Trophoblast cell (in vitro differentiated cells and primary cell): ENCODE data around the gene LYPD8.

Source experiments
- DNase-seq, 2 donors: peaks; one replicate each; pipeline ENCODE4 v3.0.0-alpha.2; 2016
- H2AFZ ChIP-seq: 2 replicates; pipeline ENCODE4 v1.6.1; 2013; ENCODE audit warnings: low read length, moderate library complexity, mild to moderate bottlenecking; ENCODE audit not compliant: insufficient read depth, poor library complexity
- H2AK5ac ChIP-seq: 2 replicates; pipeline ENCODE4 v1.6.1; 2013; ENCODE audit warnings: mild to moderate bottlenecking, low read length
- H2BK120ac ChIP-seq: 2 replicates; pipeline ENCODE4 v1.6.1; 2013; ENCODE audit warnings: low read length, mild to moderate bottlenecking, moderate library complexity; ENCODE audit not compliant: insufficient read depth, poor library complexity
- H2BK12ac ChIP-seq: 2 replicates; pipeline ENCODE4 v1.6.1; 2013; ENCODE audit warnings: mild to moderate bottlenecking, low read length, moderate library complexity
- H2BK5ac ChIP-seq: 2 replicates; pipeline ENCODE4 v1.6.1; 2013; ENCODE audit warnings: low read length, low read depth, moderate library complexity, mild to moderate bottlenecking; ENCODE audit not compliant: poor library complexity
- H3K14ac ChIP-seq: 2 replicates; pipeline ENCODE4 v1.6.1; 2013; ENCODE audit warnings: mild to moderate bottlenecking, low read length
- H3K18ac ChIP-seq: 2 replicates; pipeline ENCODE4 v1.6.1; 2013; ENCODE audit warnings: mild to moderate bottlenecking, low read length
- H3K23ac ChIP-seq: 2 replicates; pipeline ENCODE4 v1.6.1; 2013; ENCODE audit warnings: low read length
- H3K27ac ChIP-seq: 2 replicates; pipeline ENCODE4 v1.5.1; 2013; ENCODE audit warnings: low read depth, mild to moderate bottlenecking, inconsistent platforms, low read length, moderate library complexity
- H3K27me3 ChIP-seq: 2 replicates; pipeline ENCODE4 v1.6.1; 2013; ENCODE audit warnings: inconsistent platforms, mild to moderate bottlenecking, low read length, moderate library complexity; ENCODE audit not compliant: insufficient read depth
- H3K36me3 ChIP-seq, 2 experiments: 1 replicate in 1 of 2; 2 replicates in 1 of 2; pipeline ENCODE4 v1.6.1; 2013; ENCODE audit warnings: low read length in 2 of 2, mild to moderate bottlenecking in 2 of 2, moderate library complexity in 1 of 2; ENCODE audit not compliant: insufficient read depth in 2 of 2, control insufficient read depth in 1 of 2
- H3K4ac ChIP-seq: 2 replicates; pipeline ENCODE4 v1.6.1; 2013; ENCODE audit warnings: low read depth, mild to moderate bottlenecking, low read length, moderate library complexity
- H3K4me1 ChIP-seq, 2 experiments: 1 replicate in 1 of 2; 2 replicates in 1 of 2; pipeline ENCODE4 v1.6.1; 2013; ENCODE audit warnings: low read length in 2 of 2, mild to moderate bottlenecking in 2 of 2, moderate library complexity in 1 of 2; ENCODE audit not compliant: insufficient read depth in 2 of 2, control insufficient read depth in 1 of 2
- H3K4me2 ChIP-seq: 2 replicates; pipeline ENCODE4 v1.6.1; 2013; ENCODE audit warnings: inconsistent platforms, mild to moderate bottlenecking, low read length, moderate library complexity
- H3K4me3 ChIP-seq: 2 replicates; pipeline ENCODE4 v1.5.1; 2013; ENCODE audit warnings: mild to moderate bottlenecking, low read depth, low read length, inconsistent platforms
- H3K79me1 ChIP-seq: one replicate; pipeline ENCODE4 v1.6.1; 2013; ENCODE audit warnings: low read length
- H3K79me2 ChIP-seq: 2 replicates; pipeline ENCODE4 v1.6.1; 2013; ENCODE audit warnings: low read length, mild to moderate bottlenecking; ENCODE audit not compliant: control insufficient read depth, insufficient read depth, poor library complexity
- H3K9ac ChIP-seq: 2 replicates; pipeline ENCODE4 v1.6.1; 2013; ENCODE audit warnings: mild to moderate bottlenecking, low read length
- H3K9me3 ChIP-seq: 2 replicates; pipeline ENCODE4 v1.6.1; 2013; ENCODE audit warnings: low read depth, mild to moderate bottlenecking, control low read depth, inconsistent platforms, low read length; ENCODE audit not compliant: insufficient read depth
- H4K12ac ChIP-seq: 2 replicates; pipeline ENCODE4 v1.6.1; 2013; ENCODE audit warnings: low read depth, mild to moderate bottlenecking, low read length, moderate library complexity
- H4K8ac ChIP-seq: 2 replicates; pipeline ENCODE4 v1.6.1; 2013; ENCODE audit warnings: low read depth, mild to moderate bottlenecking, low read length, moderate library complexity
- H4K91ac ChIP-seq: one replicate; pipeline ENCODE4 v1.6.1; 2013; ENCODE audit warnings: low read depth, mild to moderate bottlenecking, low read length, moderate library complexity
- WGBS: extraction: QIAGEN DNeasy Blood & Tissue Kit; methylation state at CpG from one replicate; pipeline ENCODE4 v1.1.7; 2013; ENCODE audit warnings: missing lambda C conversion rate; ENCODE audit not compliant: insufficient read length, insufficient coverage; ENCODE audit errors: extremely low coverage; 5-methylcytosine and 5-hydroxymethylcytosine counted together

The LYPD8 gene

DNA sequence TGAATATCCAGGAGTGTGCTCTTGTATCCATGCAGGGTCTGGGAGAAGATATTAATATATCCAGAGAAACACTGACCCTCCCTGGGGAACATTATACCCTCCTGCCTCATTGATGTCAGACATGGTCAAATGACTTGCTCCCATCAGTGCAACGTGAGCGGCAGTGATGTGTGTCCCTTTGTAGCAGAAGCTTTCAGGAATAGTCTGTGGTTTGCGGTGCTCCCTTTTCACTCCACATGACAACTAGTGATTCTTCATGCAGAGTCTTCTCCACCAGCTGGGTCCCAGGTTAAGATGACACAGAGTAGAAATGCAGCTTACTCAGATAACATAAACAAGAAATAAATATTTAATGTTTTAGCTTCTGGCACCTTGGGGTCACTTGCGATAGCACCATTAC, 31.9 kb upstream of the LYPD8 start:
- no peaks in the 10 kb centered on the region for H3K36me3 ChIP-seq
- H4K12ac ChIP-seq = no peak overlapping the region
- no peak overlapping the region for H3K23ac ChIP-seq
- H2AFZ ChIP-seq = no peak overlapping the region
- H3K27me3 ChIP-seq = no peaks in the 10 kb centered on the region
- no peak overlapping the region for H3K4me3 ChIP-seq
- H2AK5ac ChIP-seq = no peak overlapping the region
- no peak for DNase-seq
- no peak overlapping the region for H3K9ac ChIP-seq
- no peak overlapping the region for H2BK5ac ChIP-seq
- no peak overlapping the region for H4K91ac ChIP-seq
- H3K4me2 ChIP-seq = no peak overlapping the region
- no peak overlapping the region for H4K8ac ChIP-seq
- no CpG with 5 or more reads among the region's 4 CpGs for WGBS
- H3K18ac ChIP-seq = no peak overlapping the region
- H3K4ac ChIP-seq = no peak overlapping the region
- no peaks in the 10 kb centered on the region for H3K79me1 ChIP-seq
- H3K9me3 ChIP-seq = peaks cover 35% of the 10 kb centered on the region
- H3K14ac ChIP-seq = no peak overlapping the region
- no peak overlapping the region for H3K27ac ChIP-seq
- no peaks in the 10 kb centered on the region for H3K4me1 ChIP-seq
- no peak overlapping the region for H2BK12ac ChIP-seq
- H3K79me2 ChIP-seq = no peaks in the 10 kb centered on the region
- H2BK120ac ChIP-seq = no peak overlapping the region

DNA sequence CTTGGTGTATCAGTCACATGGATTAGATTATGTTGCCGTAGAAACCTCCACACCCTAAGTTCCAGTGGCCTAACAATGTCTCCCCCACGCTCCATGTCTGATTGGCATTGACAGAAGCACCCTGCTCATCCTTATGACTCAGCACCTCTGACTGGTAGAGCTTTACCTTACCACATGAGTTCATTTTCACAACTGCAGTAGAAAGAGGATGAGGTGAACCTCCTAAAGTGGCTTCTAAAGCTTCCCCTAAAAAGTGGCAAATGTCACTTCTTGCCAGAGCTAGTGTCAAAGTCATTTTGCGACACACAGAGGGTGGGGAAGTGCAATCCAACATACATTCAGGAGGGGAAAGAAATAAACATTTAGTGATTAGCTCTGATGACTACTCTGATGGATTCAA, 30.6 kb upstream of the LYPD8 start:
- no peaks in the 10 kb centered on the region for H3K79me1 ChIP-seq
- H4K12ac ChIP-seq = no peak overlapping the region
- H3K79me2 ChIP-seq = no peaks in the 10 kb centered on the region
- no peak overlapping the region for H3K4me3 ChIP-seq
- WGBS = no CpG with 5 or more reads among the region's 3 CpGs
- no peak overlapping the region for H3K9ac ChIP-seq
- H3K4me1 ChIP-seq = no peaks in the 10 kb centered on the region
- no peak for DNase-seq
- H3K27me3 ChIP-seq = no peaks in the 10 kb centered on the region
- H2BK12ac ChIP-seq = no peak overlapping the region
- H3K18ac ChIP-seq = no peak overlapping the region
- no peaks in the 10 kb centered on the region for H3K36me3 ChIP-seq
- H3K14ac ChIP-seq = no peak overlapping the region
- no peak overlapping the region for H2BK5ac ChIP-seq
- no peak overlapping the region for H4K91ac ChIP-seq
- H4K8ac ChIP-seq = no peak overlapping the region
- no peak overlapping the region for H3K4me2 ChIP-seq
- no peak overlapping the region for H2AFZ ChIP-seq
- no peak overlapping the region for H3K27ac ChIP-seq
- no peak overlapping the region for H2AK5ac ChIP-seq
- peaks cover 31% of the 10 kb centered on the region for H3K9me3 ChIP-seq
- no peak overlapping the region for H3K4ac ChIP-seq
- no peak overlapping the region for H3K23ac ChIP-seq
- no peak overlapping the region for H2BK120ac ChIP-seq

GRCh38 chr1:248783367-248783766, 27.8 kb upstream of the LYPD8 start:
- H3K36me3 ChIP-seq = no peaks in the 10 kb centered on the region
- H3K4ac ChIP-seq = no peak overlapping the region

DNA sequence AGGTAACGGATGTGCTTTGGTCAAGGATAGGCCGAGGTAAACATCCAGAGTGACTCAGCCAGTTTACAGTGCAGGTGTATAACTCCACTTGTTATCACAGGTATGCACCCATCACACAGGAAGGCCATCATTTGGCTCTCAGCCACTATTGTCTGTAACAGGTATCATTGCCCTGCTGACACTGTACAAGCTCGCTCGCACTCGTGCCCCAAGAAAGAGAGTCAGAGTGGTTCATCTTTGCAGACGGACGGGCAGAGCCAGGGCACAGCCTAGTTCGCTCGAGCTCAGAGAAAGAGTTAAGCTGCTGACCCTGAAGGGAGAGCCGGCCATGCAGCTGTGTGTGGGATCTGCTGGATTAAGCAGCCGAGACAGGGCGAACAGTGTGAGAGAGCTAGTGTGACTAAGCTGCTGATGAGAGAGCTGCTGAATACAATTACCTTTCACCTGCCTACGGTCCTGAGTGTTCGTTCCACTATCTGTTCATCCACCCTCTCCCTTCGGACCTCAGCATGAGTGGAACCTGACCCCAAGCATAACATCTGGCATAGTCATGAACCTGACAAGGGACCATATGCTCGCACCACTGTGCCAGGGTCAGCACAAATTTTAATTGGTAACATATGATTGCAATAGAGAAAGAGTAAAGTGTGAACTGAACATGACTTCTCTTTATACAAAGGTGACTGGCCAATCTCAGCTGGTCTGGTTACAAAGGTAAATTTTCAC, 27.0 kb upstream of the LYPD8 start:
- no peak overlapping the region for H2AK5ac ChIP-seq
- H2AFZ ChIP-seq = no peak overlapping the region
- H3K14ac ChIP-seq = no peak overlapping the region
- no peak overlapping the region for H3K27ac ChIP-seq
- no peaks in the 10 kb centered on the region for H3K79me1 ChIP-seq
- H3K79me2 ChIP-seq = no peaks in the 10 kb centered on the region
- H3K4me1 ChIP-seq = no peaks in the 10 kb centered on the region
- no peak overlapping the region for H3K4me3 ChIP-seq
- no peak overlapping the region for H2BK12ac ChIP-seq
- no peak overlapping the region for H3K23ac ChIP-seq
- no CpG with 5 or more reads among the region's 16 CpGs for WGBS
- no peaks in the 10 kb centered on the region for H3K27me3 ChIP-seq
- H4K12ac ChIP-seq = no peak overlapping the region
- H3K18ac ChIP-seq = no peak overlapping the region
- H3K9ac ChIP-seq = no peak overlapping the region
- peaks cover 29% of the 10 kb centered on the region for H3K9me3 ChIP-seq
- no peak for DNase-seq
- H2BK120ac ChIP-seq = no peak overlapping the region
- no peak overlapping the region for H3K4ac ChIP-seq
- H4K8ac ChIP-seq = no peak overlapping the region
- no peak overlapping the region for H2BK5ac ChIP-seq
- H3K36me3 ChIP-seq = no peaks in the 10 kb centered on the region
- H4K91ac ChIP-seq = no peak overlapping the region
- H3K4me2 ChIP-seq = no peak overlapping the region

More at GRCh38 chr1:248783367-248783766, 27.8 kb upstream of the LYPD8 start:
- no CpG with 5 or more reads among the region's 3 CpGs for WGBS
- Histone ChIP-seq H4K12ac (no peak overlapping the region), H2BK120ac (no peak overlapping the region), H2AK5ac (no peak overlapping the region), H3K79me2 (no peaks in the 10 kb centered on the region), H3K27me3 (no peaks in the 10 kb centered on the region), H3K18ac (no peak overlapping the region), H3K4me2 (no peak overlapping the region), H3K23ac (no peak overlapping the region), H2AFZ (no peak overlapping the region), H3K9ac (no peak overlapping the region), H3K9me3 (peaks cover 31% of the 10 kb centered on the region), H3K14ac (no peak overlapping the region), H3K27ac (no peak overlapping the region), H4K8ac (no peak overlapping the region), H3K79me1 (no peaks in the 10 kb centered on the region), H3K4me3 (no peak overlapping the region), H3K4me1 (no peaks in the 10 kb centered on the region), H2BK12ac (no peak overlapping the region), H4K91ac (no peak overlapping the region), H2BK5ac (no peak overlapping the region)
- DNase-seq = no peak
